ENCODE data around the gene LAD1.

DNA sequence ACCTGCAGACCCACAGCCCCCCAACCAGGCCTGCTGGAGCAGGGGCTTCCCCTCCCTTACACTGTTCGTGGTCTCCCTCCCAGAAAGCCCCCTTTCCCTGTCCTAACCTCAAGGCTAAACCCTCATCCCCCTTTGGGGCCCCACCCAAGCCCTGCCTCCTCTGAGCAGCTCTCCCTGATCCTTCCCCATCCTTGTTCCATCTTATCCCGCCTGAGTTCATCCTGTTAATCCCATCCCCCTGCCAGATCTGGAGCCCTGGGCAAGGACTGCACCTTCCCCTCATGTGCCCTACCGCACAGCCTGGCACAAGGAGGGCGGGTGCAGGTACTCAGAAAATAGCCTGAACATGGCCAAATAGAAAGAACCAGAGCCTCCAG is 14.7 kb downstream of the LAD1 start:
- TF ChIP-seq, protein P1, sequence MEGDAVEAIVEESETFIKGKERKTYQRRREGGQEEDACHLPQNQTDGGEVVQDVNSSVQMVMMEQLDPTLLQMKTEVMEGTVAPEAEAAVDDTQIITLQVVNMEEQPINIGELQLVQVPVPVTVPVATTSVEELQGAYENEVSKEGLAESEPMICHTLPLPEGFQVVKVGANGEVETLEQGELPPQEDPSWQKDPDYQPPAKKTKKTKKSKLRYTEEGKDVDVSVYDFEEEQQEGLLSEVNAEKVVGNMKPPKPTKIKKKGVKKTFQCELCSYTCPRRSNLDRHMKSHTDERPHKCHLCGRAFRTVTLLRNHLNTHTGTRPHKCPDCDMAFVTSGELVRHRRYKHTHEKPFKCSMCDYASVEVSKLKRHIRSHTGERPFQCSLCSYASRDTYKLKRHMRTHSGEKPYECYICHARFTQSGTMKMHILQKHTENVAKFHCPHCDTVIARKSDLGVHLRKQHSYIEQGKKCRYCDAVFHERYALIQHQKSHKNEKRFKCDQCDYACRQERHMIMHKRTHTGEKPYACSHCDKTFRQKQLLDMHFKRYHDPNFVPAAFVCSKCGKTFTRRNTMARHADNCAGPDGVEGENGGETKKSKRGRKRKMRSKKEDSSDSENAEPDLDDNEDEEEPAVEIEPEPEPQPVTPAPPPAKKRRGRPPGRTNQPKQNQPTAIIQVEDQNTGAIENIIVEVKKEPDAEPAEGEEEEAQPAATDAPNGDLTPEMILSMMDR (IDR thresholded peaks at IDR 0.05): no peak
- TF ChIP-seq EZH2 (IDR thresholded peaks at IDR 0.05; ENCODE audit: borderline replicate concordance, insufficient read depth, low read depth, low read length, poor library complexity, severe bottlenecking): no peak

Data from B cell (primary cell).